Retinal pigment epithelial cell (primary cell): ENCODE measurements around the gene TMEM45A.

Experiments
- DNase-seq: peaks from one replicate; pipeline ENCODE4 v3.0.0-alpha.2; 2010; ENCODE audit warnings: low read depth
- H3K4me3 ChIP-seq: 2 replicates; pipeline ENCODE4 v1.5.1; 2011; ENCODE audit warnings: mild to moderate bottlenecking, low read length, control low read depth, moderate library complexity
- CTCF ChIP-seq: conservative IDR thresholded peaks from 2 replicates; pipeline ENCODE4 v1.5.1; 2011; ENCODE audit warnings: low read depth, low read length, control low read depth, inconsistent platforms

TMEM45A gene

GRCh38 chr3:100456745-100457144, 35.7 kb upstream of the TMEM45A start:
- no peak for DNase-seq
- TF ChIP-seq CTCF = no peak
- no peak overlapping the region for H3K4me3 ChIP-seq

GRCh38 chr3:100457811-100458210, 34.6 kb upstream of the TMEM45A start:
- H3K4me3 ChIP-seq = no peak overlapping the region
- TF ChIP-seq CTCF = no peak
- DNase-seq = no peak

GRCh38 chr3:100458814-100459213, 33.6 kb upstream of the TMEM45A start:
- no peak for TF ChIP-seq CTCF
- H3K4me3 ChIP-seq = no peak overlapping the region
- no peak for DNase-seq

- no peak for DNase-seq
- no peak overlapping the region for H3K4me3 ChIP-seq
- TF ChIP-seq CTCF = peak; percentile 78
These were observed 29.4 kb upstream of the TMEM45A start for GRCh38 chr3:100463002-100463401.

- no peak for TF ChIP-seq CTCF
These were observed 28.7 kb upstream of the TMEM45A start for GRCh38 chr3:100463646-100464155.

GRCh38 chr3:100465892-100466777, 26.3 kb upstream of the TMEM45A start:
- TF ChIP-seq CTCF = no peak
- no peak overlapping the region for H3K4me3 ChIP-seq
- no peak for DNase-seq

More at GRCh38 chr3:100463646-100464155, 28.7 kb upstream of the TMEM45A start:
- no peak for DNase-seq
- H3K4me3 ChIP-seq = no peak overlapping the region

- no peak overlapping the region for H3K4me3 ChIP-seq
- DNase-seq = no peak
- TF ChIP-seq CTCF = no peak
These were observed 25.3 kb upstream of the TMEM45A start for GRCh38 chr3:100467133-100467532.
